ENCODE results near the gene CCDC171.

Gene CCDC171

DNA sequence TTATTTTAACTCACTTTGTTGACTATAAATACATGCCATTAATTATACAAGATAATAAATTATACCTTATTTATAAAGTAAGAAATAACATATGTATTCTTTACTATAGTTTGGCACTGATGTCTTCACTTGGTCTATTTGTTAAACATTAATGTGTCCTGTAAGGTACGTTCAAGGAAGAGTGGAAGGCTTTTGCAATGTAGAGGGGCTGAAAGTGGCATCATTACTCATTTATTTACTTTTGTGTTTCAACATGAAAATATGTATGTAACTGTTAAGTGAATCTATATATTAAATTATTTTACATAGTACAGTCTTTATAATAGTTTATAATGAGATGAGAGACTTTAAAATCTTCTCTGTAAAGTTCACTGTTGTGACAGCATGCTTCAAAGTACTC lies 348.7 kb downstream of the CCDC171 start:
- DNase-seq, result no peak

DNA sequence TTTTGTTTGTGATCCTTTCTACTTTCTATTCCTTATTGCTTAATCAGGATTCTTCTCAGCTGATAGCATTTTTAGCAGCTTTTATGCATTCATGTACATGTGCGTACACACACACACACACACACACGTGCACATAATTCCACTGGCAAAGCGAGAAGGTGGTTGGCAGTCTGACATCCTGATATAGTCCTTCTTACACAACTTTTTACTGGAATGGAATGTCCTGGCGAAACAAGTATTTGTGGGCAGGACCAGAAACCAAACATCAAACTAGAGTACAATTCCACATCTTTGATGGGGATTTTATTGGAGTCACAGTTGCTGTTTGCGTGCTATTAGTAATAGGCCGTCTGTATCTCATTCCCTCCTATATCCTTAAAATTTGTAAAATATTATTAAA lies 356.5 kb downstream of the CCDC171 start:
- DNase-seq, result no peak

DNA sequence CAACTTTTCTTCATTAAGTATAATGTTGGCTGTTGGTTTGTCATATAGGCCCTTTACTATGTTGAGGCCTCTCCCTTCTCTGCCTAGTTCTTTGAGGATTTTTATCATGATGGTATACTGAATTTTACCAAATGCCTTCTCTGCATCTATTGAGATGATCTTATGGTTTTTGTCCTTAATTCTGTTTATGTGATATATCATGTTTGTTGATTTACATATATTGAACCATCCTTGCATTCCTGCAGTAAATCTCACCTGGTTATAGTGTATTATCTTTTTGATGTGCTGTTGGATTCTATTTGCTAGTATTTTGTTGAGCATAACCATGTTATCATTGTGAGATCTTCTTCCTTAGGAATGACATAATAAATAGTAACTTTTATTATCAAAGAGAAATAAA lies 362.9 kb downstream of the CCDC171 start:
- no peak for DNase-seq

DNA sequence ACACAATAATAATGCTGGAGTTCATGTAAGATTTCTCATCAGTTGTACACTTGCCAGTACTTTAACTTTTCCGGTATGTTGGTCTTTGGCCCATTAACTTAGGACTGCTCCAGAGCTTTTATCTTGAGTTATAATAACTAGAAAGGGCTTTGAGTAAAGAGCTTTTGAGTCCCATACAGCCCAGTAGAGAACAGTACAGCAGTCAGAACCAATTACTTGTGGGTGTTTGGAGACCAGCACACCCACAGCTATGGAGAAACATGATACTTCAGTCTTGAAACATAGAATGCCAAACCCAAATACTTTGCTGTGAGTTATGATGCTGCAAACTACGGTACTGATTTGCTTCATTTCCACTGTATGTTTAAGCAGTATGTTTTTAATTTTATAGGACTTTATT lies 374.3 kb downstream of the CCDC171 start:
- DNase-seq, result no peak

DNA sequence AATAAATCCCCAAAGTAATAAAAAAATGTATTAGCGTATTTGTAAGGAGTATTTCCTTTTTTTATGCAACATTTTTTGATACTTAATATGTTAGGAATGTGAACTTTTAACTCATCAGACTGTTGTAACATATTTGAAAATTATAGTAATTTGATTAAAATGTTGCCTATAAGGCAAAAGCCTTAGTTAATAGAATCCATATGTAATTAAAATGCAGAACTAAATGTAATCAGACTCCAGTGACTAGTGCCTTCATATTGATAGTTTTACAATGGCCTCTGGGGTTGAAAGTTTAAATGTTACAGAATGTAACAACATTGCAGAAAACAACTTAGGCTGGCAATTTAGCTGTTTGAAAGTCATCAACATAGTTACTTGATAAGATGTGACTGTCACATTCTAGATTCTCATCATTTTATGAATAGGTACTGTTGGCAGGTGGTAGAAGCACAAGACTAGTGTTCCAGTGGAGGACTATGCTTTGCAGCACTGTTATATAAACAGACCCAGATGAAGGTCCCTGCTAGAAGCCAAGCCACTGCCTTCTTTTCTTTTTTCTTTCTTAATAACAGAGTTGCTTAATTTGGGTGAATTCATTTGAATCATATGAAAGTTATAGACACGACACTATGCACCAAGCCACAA lies 382.9 kb downstream of the CCDC171 start:
- no peak for DNase-seq

DNA sequence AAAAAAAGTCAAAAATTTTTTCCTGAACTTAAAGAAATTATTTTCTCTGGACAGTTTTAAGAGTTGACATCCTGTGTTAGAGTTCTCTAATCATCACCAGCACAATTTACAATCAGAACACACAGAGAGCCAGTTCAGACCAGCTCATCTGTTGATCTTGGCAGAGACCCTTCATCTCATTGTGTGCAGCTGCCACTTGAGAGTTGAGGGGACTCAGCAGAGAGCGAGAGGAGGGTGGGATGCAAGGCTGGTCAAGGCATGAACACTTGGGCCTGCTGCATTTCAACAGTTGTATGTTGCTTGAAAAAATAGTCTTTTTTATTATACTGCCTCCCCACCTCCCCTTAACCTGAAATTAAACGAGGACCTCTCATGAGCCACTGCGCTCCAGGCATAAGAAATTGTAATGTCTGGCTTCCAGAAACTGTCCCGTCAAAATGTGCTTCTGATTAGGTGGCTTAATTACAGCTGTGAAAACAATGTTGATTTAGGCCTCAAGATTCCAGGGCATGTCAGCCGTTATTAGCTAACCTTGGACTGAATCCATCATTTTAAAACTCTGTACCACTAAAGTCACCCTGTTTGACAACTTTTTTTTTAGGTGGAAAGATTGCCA lies 383.6 kb downstream of the CCDC171 start:
- no peak for DNase-seq

DNA sequence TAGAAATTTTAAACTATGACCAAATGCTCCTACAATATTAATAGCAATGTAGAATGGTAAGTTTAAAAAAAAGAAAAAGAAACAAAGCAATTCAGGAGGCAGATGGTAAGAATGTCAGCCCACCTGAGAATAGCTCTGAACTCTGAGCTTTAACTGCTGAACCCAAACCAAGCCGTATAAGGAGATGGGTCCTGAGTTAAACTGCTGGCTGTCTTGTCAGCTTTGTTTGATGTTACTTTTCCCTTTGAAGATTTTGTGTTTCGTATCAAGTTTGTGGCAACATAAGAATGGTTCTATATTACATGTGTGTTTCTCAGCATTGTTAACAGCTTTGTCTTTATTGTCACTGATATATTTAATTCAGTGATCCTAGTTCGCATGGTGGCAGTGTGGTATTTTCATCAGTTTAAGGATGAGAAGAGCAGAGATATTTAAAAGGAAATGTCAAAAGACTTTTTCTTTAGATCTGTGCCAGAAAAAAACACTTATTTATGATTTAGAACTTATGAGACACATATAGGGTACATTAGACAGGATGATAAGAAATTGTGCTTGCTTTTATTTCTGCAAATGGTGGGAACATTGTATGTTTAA lies 390.1 kb downstream of the CCDC171 start:
- DNase-seq, result no peak

DNA sequence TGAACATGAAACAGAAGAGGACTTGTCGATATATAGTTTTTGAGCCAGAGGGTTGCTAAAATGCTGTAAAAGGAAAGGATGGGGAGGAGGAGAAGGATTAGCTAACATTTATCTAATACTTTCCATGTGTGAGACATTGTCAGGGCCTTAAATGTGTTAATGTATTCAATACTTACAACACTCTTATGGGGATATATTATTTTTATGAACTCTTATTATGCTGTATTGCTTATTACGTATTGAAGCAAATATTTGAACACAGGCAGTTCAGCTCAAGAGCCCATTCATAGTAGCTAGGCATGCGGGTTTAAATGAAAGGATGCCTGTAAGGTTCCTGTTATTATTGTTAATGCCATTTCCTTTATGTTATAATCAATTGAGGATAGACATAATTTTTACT lies 391.5 kb downstream of the CCDC171 start:
- DNase-seq, result no peak

DNA sequence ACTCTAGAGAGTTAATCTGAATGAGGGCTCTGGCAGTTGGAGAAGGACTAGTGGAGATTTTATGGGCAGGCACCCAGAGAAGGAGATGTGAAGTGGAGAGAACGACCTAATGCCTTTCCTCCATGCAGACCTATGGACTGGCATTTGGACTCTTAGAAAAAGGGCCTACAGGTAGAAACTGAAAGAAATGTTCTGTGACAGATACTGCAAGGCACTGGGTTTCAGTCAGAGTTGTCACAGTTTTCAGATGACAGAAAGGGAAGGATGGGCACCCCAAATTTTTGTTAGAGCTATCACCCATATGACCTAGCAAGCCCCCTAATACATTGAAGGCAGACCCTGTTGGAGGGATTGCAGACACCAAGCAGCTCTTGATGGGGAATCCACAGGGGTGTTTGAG lies 406.8 kb downstream of the CCDC171 start:
- no peak for DNase-seq

DNA sequence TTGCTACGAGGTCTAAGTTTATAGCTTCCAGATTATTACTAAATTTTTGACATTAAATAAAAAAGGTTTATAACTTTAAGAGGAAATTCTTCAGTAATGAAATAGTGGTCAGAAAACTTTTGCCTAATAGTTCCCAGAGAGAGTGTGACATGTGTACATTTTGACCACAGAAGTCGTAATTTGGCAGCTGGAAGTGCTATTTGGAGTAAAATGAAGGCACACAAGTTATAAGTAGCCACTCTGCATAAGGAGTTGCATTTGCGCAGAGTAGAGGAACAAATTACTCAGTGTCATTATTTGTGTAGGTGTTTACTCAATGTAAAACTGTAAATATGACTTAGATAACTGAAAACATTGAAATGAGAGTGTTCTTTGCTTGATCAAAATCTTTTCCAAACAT lies 408.4 kb downstream of the CCDC171 start:
- DNase-seq, result no peak

DNA sequence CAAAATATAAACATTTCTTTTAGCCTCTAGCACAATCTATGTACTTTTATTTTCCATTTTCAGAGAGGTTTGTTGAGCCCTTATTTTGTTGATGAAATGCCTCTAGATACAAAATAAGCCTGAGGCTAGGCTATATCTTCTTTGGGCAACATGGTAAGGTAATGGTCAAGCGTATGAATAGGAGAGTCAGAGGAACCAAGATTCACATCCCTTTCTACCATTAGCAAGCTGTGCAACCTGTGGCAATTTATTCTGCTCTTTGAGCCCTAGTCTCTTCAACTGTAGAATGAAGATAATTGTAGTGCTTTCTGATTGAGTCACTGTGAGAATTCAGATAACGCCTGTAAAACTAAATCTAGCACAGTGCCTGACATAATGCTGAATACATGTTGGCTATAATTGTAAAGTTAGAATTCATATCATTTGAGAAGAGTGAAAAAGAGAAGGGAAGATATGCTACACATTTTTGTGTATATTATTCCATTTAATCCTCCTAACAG lies 412.5 kb downstream of the CCDC171 start:
- no peak for DNase-seq

DNA sequence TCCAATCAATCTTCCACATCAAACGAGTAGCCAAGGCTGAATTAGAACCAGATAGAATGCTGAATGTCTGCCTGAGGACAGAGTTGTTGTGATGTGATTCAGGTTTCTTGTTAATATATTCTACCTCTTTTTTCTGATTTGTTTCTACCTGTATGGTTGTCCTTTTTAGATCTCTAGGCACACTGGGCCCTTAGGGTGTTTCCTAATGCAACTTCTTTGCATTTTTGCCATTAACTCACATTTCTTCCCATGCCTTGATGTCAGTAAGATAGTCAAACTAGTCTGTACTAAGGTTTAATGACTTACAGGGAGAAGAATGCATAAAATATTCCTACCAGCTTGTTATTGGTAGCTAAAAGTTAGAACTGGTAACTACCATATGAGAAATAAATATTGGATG lies 413.6 kb downstream of the CCDC171 start:
- no peak for DNase-seq

DNA sequence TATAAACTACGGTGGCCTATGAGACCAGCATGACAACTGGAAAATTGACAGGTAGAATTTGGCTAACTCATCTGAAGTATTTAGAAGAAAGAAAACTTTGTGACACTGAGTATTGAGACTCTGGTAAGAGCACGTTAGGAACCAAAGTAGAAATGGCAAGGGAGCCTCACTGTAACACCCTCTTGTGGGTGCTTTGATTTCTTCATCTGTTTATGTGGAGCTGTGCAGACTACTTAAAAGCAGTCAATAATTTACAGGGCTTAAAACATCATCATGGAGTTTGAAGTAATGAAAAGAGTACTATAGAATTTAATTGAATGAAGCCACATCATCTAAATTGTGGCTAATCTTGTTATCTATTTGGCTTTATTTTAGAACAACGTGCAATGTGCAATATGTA lies 414.2 kb downstream of the CCDC171 start:
- no peak for DNase-seq

DNA sequence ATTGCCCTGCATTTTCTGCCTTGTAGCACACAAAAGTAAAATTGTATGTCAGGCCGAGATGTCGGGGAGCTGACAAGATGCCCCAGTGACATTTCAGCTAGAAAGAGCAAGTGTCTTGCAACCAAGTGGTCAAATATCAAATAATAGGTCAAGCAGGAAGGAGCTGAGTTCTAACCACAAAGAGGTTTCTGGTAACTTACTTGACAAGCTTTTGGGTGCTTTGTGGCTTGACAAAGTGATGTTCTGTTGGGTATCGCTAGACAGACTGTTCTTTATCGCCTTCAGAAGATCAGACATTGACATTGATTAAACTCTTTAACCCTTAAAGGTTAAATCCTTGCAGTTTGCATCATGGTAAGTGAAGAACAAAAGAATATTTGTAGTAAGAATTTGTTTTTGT lies 419.9 kb downstream of the CCDC171 start:
- DNase-seq, result no peak

DNA sequence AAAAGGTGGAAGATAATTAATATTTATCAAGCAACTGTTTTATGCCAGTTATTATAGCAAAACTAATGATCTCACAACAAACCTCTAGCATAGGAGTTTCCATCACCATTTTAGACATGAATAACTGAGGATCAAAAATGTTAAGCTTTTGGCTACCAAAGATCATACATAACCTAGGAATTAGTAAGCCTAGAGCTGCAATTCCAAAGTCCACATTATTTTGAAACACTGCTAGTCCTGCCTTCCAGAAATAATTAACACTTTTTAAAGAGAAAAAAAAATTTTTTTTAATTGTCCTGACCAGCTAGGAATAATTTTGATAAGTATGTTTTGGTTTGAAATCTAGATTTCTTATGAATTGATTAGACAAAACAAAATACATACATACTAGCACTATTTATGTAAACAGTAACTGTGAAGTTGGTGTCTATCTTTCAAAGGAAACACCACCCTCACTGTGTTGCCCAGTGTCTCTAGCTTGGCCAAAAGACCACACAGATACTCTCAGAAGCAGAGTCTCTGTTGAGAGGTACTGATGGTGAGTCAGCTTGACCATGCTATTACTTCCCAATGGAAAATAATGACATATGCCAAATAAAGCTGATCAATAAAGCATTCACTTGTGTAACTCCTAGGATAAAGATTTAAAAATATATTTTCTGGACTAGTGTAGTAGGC lies 422.4 kb downstream of the CCDC171 start:
- DNase-seq, result no peak

DNA sequence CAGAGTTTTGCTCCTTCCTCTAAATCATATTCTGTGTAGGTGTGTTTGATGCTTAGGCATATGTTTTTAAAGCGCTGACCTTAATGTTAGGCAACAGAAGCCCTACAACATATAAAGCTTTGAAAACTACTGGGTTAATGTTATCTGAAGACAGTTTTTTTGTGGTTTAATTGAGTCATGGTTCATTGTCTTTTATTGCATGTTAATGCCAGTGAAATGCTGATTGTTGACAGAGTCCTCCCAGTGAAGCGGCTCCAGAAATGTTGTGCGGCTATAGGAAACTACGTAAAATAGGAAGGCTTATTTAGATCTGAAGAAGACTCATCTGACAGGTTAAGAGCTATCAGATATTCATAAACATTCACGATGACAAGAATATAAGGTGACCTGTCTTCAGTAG lies 424.6 kb downstream of the CCDC171 start:
- DNase-seq, result no peak

DNA sequence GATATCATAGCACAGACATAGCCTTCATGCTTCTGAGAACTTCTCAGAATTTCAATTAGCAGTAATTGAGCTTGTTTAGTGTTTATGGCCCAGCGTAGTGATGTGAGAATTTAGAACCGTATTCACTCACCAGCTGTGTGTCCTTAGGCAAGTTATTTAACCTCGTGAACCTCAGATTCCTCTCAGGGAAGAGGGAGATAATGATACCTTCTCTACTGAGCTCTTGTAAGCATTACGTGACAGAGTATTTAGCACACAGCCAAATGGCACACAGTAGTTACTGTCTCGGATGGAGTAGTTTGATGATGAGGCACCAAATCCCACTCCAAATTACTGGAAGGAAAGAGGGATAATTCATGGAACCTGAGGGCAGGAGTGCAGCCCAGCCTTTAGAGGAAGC lies 429.3 kb downstream of the CCDC171 start:
- DNase-seq, result no peak

DNA sequence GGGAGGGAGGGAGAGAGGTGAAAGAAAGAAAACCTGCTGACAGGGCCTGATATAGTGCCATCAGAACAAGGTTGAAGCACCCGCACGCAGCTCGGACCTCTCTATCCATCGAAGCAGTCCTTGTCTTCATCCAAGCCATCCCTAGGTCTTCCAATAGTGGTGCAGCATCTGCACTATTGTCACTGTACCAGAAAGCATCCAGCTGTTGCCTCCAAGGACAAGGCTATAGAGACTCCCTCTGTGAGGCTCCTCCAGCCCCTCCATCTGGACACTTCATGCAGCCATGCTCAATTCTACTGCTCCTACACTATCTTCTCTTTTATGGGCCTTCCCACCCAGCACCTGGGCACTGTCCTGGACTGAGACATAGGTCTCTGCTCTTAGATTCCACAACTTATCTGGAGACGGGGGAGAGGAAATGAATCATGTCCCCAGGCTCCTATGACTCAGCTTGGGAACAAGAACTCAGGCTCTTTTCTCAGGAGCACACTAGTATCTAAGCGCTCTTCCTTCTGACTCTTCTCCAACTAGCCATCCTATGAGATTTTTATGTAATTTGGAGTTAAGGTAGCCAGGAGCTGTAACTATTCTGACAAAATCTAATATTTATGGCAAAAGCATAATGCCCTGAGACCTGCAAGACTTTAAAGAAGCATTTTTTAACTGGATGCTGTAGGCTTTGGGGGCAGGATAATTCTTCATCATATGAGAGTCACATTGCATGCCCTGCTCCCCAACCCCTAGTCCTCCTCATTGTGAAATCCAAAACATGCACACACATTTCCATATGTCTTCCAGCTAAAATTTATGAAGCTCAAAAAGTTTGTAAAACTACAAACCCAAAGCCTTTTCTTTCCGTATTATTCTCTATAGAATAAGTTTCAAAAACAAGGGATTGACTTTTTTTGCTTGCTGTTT lies 446.8 kb downstream of the CCDC171 start:
- no peak for DNase-seq

DNA sequence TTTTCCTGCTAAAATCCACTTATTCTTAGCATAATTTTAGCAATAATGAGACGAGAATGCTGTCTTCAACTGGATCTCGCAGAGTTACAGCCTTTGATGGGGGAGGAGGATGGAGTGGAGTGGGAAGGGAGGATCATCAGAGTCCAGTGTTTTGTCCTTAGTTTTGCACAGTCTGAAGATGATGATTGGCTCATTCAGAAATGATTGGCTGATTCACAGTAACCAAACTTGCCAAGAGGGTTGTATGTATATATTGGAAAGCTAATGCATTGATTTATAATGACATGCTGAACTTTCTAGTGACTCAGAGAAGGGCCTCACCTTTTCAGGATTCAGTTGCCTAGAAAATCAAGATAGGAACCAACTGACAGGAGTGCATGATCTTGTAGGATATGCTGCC lies 448.0 kb downstream of the CCDC171 start:
- no peak for DNase-seq

DNA sequence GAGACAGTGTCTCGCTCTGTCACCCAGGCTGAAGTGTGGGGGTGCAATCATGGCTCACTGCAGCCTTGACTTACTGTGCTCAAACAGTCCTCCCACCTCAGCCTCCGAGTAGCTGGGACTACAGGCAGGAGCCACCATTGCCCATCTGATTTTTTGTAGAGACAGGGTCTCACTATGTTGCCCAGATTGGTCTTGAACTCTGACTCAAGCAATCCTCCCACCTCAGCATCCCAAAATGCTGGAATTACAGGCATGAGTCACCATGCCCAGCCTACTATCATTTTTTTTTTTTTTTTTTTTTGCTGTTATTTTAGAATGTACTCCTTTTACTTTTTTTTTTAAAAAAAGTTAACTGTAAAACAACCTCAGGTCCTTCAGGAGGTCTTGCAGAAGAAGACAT lies 449.0 kb downstream of the CCDC171 start:
- DNase-seq, result no peak

DNA sequence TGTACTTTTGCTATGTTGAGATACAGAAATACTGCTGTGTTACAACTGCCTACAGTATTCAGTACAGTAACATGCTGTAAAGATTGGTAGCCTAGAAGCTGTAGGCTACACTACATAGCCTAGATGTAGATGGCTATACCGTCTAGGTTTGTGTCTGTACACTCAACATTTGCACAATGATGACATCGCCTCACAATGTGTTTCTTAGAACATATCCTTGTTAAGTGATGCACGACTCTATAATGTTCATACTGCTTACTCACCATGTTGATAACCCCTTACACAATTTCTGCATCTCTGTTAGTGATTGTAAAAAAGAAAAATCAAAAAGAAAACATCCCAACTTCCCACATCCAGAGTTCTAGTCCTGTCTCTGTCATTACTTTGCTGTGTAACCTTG lies 450.0 kb downstream of the CCDC171 start:
- DNase-seq, result no peak

DNA sequence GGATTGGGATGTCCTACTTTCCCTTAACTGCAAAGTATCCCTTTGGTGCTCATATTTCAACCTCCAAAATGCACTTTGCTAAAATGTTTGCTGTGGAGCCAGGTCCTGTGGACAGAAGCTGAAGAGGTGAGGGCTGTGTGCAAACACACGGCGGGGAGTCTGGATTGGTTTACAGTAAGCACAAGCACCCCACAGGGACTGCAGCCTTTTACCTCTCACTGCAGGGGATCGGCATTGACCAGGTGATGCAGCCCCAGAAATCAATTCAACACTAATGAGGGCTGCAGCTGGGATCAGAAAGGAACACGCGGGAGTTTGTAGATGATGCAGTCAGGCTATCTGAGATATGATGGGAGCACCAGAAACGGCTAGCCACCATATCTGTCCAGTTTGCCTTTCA lies 450.9 kb downstream of the CCDC171 start:
- DNase-seq, result no peak

DNA sequence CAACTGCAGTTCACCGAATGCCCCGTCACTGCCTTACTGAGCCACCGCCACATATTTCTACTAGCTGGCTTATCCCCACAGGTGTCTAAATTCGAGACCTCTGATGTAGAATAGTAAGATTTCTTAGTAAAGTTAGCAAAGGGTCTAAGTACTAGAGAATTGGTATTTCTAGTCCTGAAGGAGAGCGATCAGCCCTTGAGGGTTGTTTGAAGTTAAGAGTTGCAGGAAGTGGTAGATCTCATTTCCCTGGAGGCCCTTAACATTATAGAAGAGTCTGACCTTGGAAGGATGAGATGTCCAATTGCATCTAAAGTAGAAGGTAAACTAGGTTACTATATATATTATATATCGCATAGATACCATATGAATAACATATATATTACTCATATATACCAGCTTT lies 451.8 kb downstream of the CCDC171 start:
- DNase-seq, result no peak

All from SIG-M5 (cell line).